HEK293 (cell line): Measurements from ENCODE around the gene C1orf21.

Source experiments
- CTCF ChIA-PET: fragments of 350-600 bp; formaldehyde crosslinking; extraction: SDS; loops from one replicate; lab custom pipeline; 2021; ENCODE audit warnings: antibody characterized with exemption; lab: Yijun Ruan, JAX
- POLR2A ChIA-PET: fragments of 300-600 bp; formaldehyde crosslinking; extraction: SDS; loops from one replicate; lab custom pipeline; 2020; ENCODE audit warnings: antibody characterized with exemption, inconsistent platforms; lab: Yijun Ruan, JAX
- H3K27ac ChIP-seq: fragments of 200-500 bp; sonication (Bioruptor generic); 2 replicates; pipeline ENCODE4 v1.5.1; 2014; ENCODE audit warnings: low read depth, low read length, control low read depth, inconsistent platforms; ENCODE audit errors: extremely low read depth
- H3K36me3 ChIP-seq, 2 experiments: fragments of 200-500 bp in 1 of 2; sonication (Bioruptor generic) in 1 of 2; 1 replicate in 1 of 2; 2 replicates in 1 of 2; pipeline ENCODE4 v1.5.1; 2014 to 2017; ENCODE audit warnings: inconsistent platforms in 2 of 2, low read length in 2 of 2; ENCODE audit not compliant: control insufficient read depth in 2 of 2, insufficient read depth in 1 of 2
- H3K4me1 ChIP-seq: fragments of 200-500 bp; sonication (Bioruptor generic); 2 replicates; pipeline ENCODE4 v1.5.1; 2014; ENCODE audit warnings: mild to moderate bottlenecking, low read length, inconsistent platforms; ENCODE audit not compliant: control insufficient read depth, insufficient read depth
- H3K4me3 ChIP-seq: 2 replicates; pipeline ENCODE4 v1.5.1; 2011; ENCODE audit warnings: low read depth, mild to moderate bottlenecking, control low read depth, low read length, moderate library complexity
- H3K9me3 ChIP-seq: fragments of 200-500 bp; sonication (Bioruptor generic); 2 replicates; pipeline ENCODE4 v1.5.1; 2014; ENCODE audit warnings: low read depth, low read length, inconsistent platforms; ENCODE audit not compliant: control insufficient read depth, insufficient read depth
- BCL6B ChIP-seq: fragments of 450-650 bp; formaldehyde crosslinking; IDR thresholded peaks from 2 replicates; pipeline ENCODE4 v1.5.1; 2017; ENCODE audit warnings: missing biosample characterization, missing genetic modification characterization
- GLIS2 ChIP-seq: fragments of 450-650 bp; formaldehyde crosslinking; IDR thresholded peaks from 2 replicates; pipeline ENCODE4 v1.5.1; 2016; ENCODE audit warnings: missing biosample characterization, missing genetic modification characterization
- KLF7 ChIP-seq: fragments of 450-650 bp; formaldehyde crosslinking; IDR thresholded peaks from 2 replicates; pipeline ENCODE4 v1.5.1; 2016; ENCODE audit warnings: missing biosample characterization, missing genetic modification characterization, borderline replicate concordance
- PRDM2 ChIP-seq: fragments of 450-650 bp; formaldehyde crosslinking; IDR thresholded peaks from 2 replicates; pipeline ENCODE4 v1.5.1; 2016; ENCODE audit warnings: missing biosample characterization, missing genetic modification characterization, borderline replicate concordance
- ZBTB26 ChIP-seq: fragments of 450-650 bp; formaldehyde crosslinking; optimal IDR thresholded peaks from 2 replicates; pipeline ENCODE3; 2016; ENCODE audit warnings: missing biosample characterization, mild to moderate bottlenecking, missing genetic modification characterization
- ZNF114 ChIP-seq: fragments of 450-650 bp; formaldehyde crosslinking; IDR thresholded peaks from 2 replicates; pipeline ENCODE4 v1.5.0; 2017; ENCODE audit warnings: missing biosample characterization, missing genetic modification characterization
- ZNF140 ChIP-seq: fragments of 450-650 bp; formaldehyde crosslinking; IDR thresholded peaks from 2 replicates; pipeline ENCODE4 v1.5.1; 2016; ENCODE audit warnings: missing biosample characterization, missing genetic modification characterization
- ZNF148 ChIP-seq: fragments of 450-650 bp; formaldehyde crosslinking; IDR thresholded peaks from 2 replicates; pipeline ENCODE4 v1.5.0; 2017; ENCODE audit warnings: missing biosample characterization, missing genetic modification characterization, borderline replicate concordance
- ZNF2 ChIP-seq: fragments of 450-650 bp; formaldehyde crosslinking; IDR thresholded peaks from 2 replicates; pipeline ENCODE4 v1.5.1; 2016; ENCODE audit warnings: missing biosample characterization, missing genetic modification characterization
- ZNF600 ChIP-seq: fragments of 450-650 bp; formaldehyde crosslinking; IDR thresholded peaks from 2 replicates; pipeline ENCODE4 v1.5.1; 2016; ENCODE audit warnings: missing biosample characterization, missing genetic modification characterization
- ZNF610 ChIP-seq: fragments of 450-650 bp; formaldehyde crosslinking; IDR thresholded peaks from 2 replicates; pipeline ENCODE4 v1.5.1; 2016; ENCODE audit warnings: missing biosample characterization, missing genetic modification characterization, borderline replicate concordance
- ZNF660 ChIP-seq: fragments of 450-650 bp; IDR thresholded peaks from 2 replicates; pipeline ENCODE4 v1.5.1; 2018; ENCODE audit warnings: missing biosample characterization, mild to moderate bottlenecking, missing genetic modification characterization
- ZSCAN30 ChIP-seq: fragments of 450-650 bp; IDR thresholded peaks from 2 replicates; pipeline ENCODE4 v1.5.1; 2018; ENCODE audit warnings: missing biosample characterization, mild to moderate bottlenecking, missing genetic modification characterization, moderate library complexity

C1orf21 gene

GRCh38 chr1:184635347-184635979, 248.6 kb downstream of the C1orf21 start:
- CTCF ChIA-PET = no interaction called here
- no peak overlapping the region for H3K27ac ChIP-seq
- no peaks in the 10 kb centered on the region for H3K36me3 ChIP-seq
- H3K9me3 ChIP-seq = no peaks in the 10 kb centered on the region
- no peak for TF ChIP-seq ZBTB26 (tag by site-specific recombination)
- no peak for TF ChIP-seq PRDM2
- TF ChIP-seq ZNF140 (tag by site-specific recombination) = no peak
- TF ChIP-seq ZNF600 (tag by site-specific recombination) = no peak
- no peak for TF ChIP-seq GLIS2 (tag by site-specific recombination)
- TF ChIP-seq ZNF148 (tag by site-specific recombination) = no peak
- no peak for TF ChIP-seq ZNF2 (tag by site-specific recombination)
- TF ChIP-seq ZSCAN30 (tag by site-specific recombination) = no peak
- no peak for TF ChIP-seq ZNF114 (tag by site-specific recombination)
- no peak for TF ChIP-seq ZNF660 (tag by site-specific recombination)
- no peaks in the 10 kb centered on the region for H3K4me1 ChIP-seq
- POLR2A ChIA-PET = no interaction called here
- no peak overlapping the region for H3K4me3 ChIP-seq

GRCh38 chr1:184635980-184636431, 249.2 kb downstream of the C1orf21 start:
- CTCF ChIA-PET = interaction anchor here (0.7 kb wide), 1 partner anchor 258 kb away, joined by 4 read pairs; no protein-coding TSS in a partner anchor

More at GRCh38 chr1:184635980-184636431, 249.2 kb downstream of the C1orf21 start:
- H3K4me1 ChIP-seq = no peaks in the 10 kb centered on the region
- H3K36me3 ChIP-seq = no peaks in the 10 kb centered on the region
- no peaks in the 10 kb centered on the region for H3K9me3 ChIP-seq
- TF ChIP-seq BCL6B (tag by site-specific recombination) (no peak), KLF7 (tag by site-specific recombination) (no peak), ZNF610 (tag by site-specific recombination) (no peak)
- no peak overlapping the region for H3K4me3 ChIP-seq
- POLR2A ChIA-PET = no interaction called here
- H3K27ac ChIP-seq = no peak overlapping the region
